Measurements from ENCODE around the gene SLC36A4. TPM values are rescaled to one million over a fixed set of nuclear protein-coding genes. Genes with fewer than 3 reads are reported as not detected.

Gene SLC36A4
- total and polyA plus RNA-seq, 9 of the 15 experiments (the other 6 are each of a cell fraction or from before 2014, with no cell fraction given): 1.4 to 8.0 (median 5.4) TPM

DNA sequence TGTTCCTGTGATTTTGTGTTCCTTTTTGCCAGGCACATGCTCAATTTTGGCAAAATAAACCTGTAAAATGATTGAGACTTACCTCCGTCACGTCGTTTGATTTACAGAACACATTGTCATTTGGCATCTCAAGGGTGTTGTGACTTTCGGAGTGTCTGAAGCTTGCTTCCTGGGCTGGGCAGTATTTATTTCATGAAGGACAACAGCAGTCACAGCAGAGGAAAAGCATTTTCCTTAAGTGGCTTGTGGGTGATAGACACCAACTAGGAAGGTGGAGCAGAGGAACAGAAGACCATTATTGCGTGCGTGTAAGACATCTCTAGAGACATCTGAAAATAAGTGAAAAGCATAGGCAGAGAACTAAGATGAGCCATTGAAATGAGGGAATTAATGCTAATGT, 80.2 kb downstream of the SLC36A4 start (continued):
- TF ChIP-seq PCBP1 (IDR thresholded peaks at IDR 0.05; ENCODE audit: low read depth, low read length, poor library complexity, severe bottlenecking) (no peak), HNRNPL (IDR thresholded peaks at IDR 0.05; ENCODE audit: low read depth, low read length) (no peak), EHMT2 (IDR thresholded peaks at IDR 0.05) (no peak), C11orf30 (IDR thresholded peaks at IDR 0.05; ENCODE audit: low read depth) (no peak), SREBF2 (CRISPR knock-in tag; IDR thresholded peaks at IDR 0.05) (no peak), NR3C1 (CRISPR knock-in tag; IDR thresholded peaks at IDR 0.05) (no peak)

DNA sequence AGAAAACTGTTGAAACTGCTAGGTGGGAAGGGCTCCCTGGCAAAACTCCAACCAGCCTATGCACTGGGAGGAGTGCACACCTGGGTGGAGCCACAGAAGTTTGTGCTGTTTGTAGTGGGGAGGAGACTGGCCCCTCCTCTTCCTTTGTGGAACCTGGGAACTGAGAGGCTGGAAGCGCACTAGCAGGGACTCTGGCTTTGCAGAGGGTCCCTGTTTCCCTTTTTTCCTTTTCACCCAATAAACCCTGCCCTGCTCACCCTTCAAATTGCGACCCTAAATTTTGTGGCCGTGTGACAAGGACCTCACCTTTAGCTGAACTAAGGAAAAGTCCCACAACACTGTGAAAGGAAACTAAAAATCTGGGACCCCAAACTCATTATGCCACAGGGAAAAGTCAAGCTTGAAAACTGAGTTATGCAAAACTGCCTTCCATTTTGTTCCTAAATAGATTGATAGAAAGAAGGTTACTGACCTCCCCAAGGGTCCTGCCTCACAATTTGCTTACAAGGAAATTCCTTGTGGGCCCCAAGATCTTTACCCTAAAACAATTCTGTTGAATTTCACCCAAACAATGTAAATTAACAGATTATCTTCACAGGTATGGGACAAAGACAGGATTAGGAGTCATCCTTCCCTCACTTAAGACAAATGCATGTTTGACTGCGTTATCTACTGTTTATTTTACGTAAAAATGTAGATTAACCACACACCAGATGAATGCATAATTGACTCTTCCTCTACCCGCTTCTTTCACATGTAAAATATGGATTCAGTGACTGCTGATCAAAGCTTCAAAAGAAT, 81.0 kb downstream of the SLC36A4 start:
- no peaks in the 10 kb centered on the region for H3K9me1 ChIP-seq (ENCODE audit: control insufficient read depth, insufficient read depth, low read length)
- no peak overlapping the region for H3K4me3 ChIP-seq
- no peak overlapping the region for H3K27ac ChIP-seq (ENCODE audit: extremely low read depth, low read depth, low read length)
- FAIRE-seq (no peak), ATAC-seq (peak; percentile 34; the same call in 1 of the 3 replicates), DNase-seq (ENCODE audit: extremely low read depth in 1 of 4, low spot score in 3 of 4) (peak in 1 of 4 experiments; percentile 11)
- no TSS peak for BruUV-seq (replicated peaks)
- H3K9me3 ChIP-seq (replicated peaks; ENCODE audit: control insufficient read depth, insufficient read depth, low read depth, low read length): no peaks in the 10 kb centered on the region
- ChIA-PET POLR2A (interaction anchor here (1.2 kb wide), 1 partner anchor 16 kb away, joined by 3 read pairs; no protein-coding TSS in a partner anchor), CTCF (ENCODE audit: low intra/inter-chr PET ratio) (no interaction called here)
- H3K36me3 ChIP-seq (ENCODE audit: control insufficient read depth, insufficient read depth, low read length): no peaks in the 10 kb centered on the region
- 1% methylated on average over 6 of the region's 6 CpGs for WGBS (ENCODE audit: insufficient coverage, low coverage, missing lambda C conversion rate)
- H3K4me1 ChIP-seq (replicated peaks in 1 of 2; ENCODE audit: control insufficient read depth in 2 of 2, insufficient read depth in 2 of 2, low read length in 2 of 2): no peaks in the 10 kb centered on the region; a peak in 1 of 5 replicates
- no peak overlapping the region for H3K4me2 ChIP-seq (ENCODE audit: insufficient read depth, low read length)
- intact Hi-C loops (cut with micrococcal nuclease): no loop called here
- no peaks in the 10 kb centered on the region for H4K20me1 ChIP-seq (replicated peaks; ENCODE audit: control insufficient read depth, insufficient read depth, low read length)
- no peaks in the 10 kb centered on the region for H3K27me3 ChIP-seq (ENCODE audit: control insufficient read depth in 2 of 2, insufficient read depth in 2 of 2, low read length in 2 of 2)
- no peaks in the 10 kb centered on the region for H3K79me2 ChIP-seq (ENCODE audit: control insufficient read depth, insufficient read depth, low read length)
- no peak overlapping the region for H2AFZ ChIP-seq (ENCODE audit: low read depth, low read length)
- H3K9ac ChIP-seq (ENCODE audit: insufficient read depth in 1 of 2, low read depth in 2 of 2, low read length in 2 of 2): no peak overlapping the region
- in situ Hi-C loops (cut with MboI): no loop called here
- no peak for TF ChIP-seq TSC22D4 (tag; IDR thresholded peaks at IDR 0.05)
- TF ChIP-seq, protein P1, sequence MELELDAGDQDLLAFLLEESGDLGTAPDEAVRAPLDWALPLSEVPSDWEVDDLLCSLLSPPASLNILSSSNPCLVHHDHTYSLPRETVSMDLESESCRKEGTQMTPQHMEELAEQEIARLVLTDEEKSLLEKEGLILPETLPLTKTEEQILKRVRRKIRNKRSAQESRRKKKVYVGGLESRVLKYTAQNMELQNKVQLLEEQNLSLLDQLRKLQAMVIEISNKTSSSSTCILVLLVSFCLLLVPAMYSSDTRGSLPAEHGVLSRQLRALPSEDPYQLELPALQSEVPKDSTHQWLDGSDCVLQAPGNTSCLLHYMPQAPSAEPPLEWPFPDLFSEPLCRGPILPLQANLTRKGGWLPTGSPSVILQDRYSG (tag; conservative IDR thresholded peaks at IDR 0.05; ENCODE audit: low read depth): no peak
- TF ChIP-seq, protein P2, sequence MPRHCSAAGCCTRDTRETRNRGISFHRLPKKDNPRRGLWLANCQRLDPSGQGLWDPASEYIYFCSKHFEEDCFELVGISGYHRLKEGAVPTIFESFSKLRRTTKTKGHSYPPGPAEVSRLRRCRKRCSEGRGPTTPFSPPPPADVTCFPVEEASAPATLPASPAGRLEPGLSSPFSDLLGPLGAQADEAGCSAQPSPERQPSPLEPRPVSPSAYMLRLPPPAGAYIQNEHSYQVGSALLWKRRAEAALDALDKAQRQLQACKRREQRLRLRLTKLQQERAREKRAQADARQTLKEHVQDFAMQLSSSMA (CRISPR knock-in tag; IDR thresholded peaks at IDR 0.05): no peak
- no peak for TF ChIP-seq PHF8 (IDR thresholded peaks at IDR 0.05; ENCODE audit: borderline replicate concordance, low read length)
- no peak for TF ChIP-seq HDAC3 (IDR thresholded peaks at IDR 0.05; ENCODE audit: borderline replicate concordance, partially characterized antibody)
- no peak for TF ChIP-seq TRIM28 (IDR thresholded peaks at IDR 0.05)
- no peak for TF ChIP-seq PML (IDR thresholded peaks at IDR 0.05; ENCODE audit: low read length)
- no peak for TF ChIP-seq TAF1 (IDR thresholded peaks at IDR 0.05; ENCODE audit: control insufficient read depth, extremely low read depth, insufficient read depth, low read length, severe bottlenecking)
- no peak for TF ChIP-seq KAT7 (CRISPR knock-in tag; IDR thresholded peaks at IDR 0.05; ENCODE audit: borderline replicate concordance)
- TF ChIP-seq PHB2 (IDR thresholded peaks at IDR 0.05; ENCODE audit: low read depth): no peak
- TF ChIP-seq, protein P3, sequence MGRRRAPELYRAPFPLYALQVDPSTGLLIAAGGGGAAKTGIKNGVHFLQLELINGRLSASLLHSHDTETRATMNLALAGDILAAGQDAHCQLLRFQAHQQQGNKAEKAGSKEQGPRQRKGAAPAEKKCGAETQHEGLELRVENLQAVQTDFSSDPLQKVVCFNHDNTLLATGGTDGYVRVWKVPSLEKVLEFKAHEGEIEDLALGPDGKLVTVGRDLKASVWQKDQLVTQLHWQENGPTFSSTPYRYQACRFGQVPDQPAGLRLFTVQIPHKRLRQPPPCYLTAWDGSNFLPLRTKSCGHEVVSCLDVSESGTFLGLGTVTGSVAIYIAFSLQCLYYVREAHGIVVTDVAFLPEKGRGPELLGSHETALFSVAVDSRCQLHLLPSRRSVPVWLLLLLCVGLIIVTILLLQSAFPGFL (CRISPR knock-in tag; IDR thresholded peaks at IDR 0.05): no peak
- no peak for TF ChIP-seq MEF2A (IDR thresholded peaks at IDR 0.05; ENCODE audit: control insufficient read depth, low read depth, low read length)
- TF ChIP-seq ELF2 (CRISPR knock-in tag; IDR thresholded peaks at IDR 0.05): no peak
- TF ChIP-seq MCM7 (IDR thresholded peaks at IDR 0.05): no peak
